ENCODE results near the gene SLC16A13. TPM values are rescaled to one million over a fixed set of nuclear protein-coding genes. Genes with fewer than 3 reads are reported as not detected.
A peak's percentile ranks its signal among the peaks of the same experiment; 100 is the strongest.
"Not testable (repeated sequence)": the region's sequence is repeated elsewhere in the genome, so short reads cannot be mapped to it uniquely, and the experiment has no call there.

The SLC16A13 gene
- total RNA-seq, 2 donors from 2014 or later: 11.7 to 19.1 TPM

GRCh38 chr17:7047566-7047965 is 11.8 kb downstream of the SLC16A13 start:
- H3K36me3 Mint-ChIP-seq: no peaks in the 10 kb centered on the region
- H3K4me1 Mint-ChIP-seq (ENCODE audit: low read depth in 2 of 2): peaks cover 18 to 25% of the 10 kb centered on the region in 2 donors
- H3K4me3 Mint-ChIP-seq: peak overlapping the region; percentile 86
- DNase-seq (ENCODE audit: low spot score) (no peak), ATAC-seq (peak in 1 of 2 donors; percentile 81)
- H3K27me3 Mint-ChIP-seq: peaks cover 0 to 5% of the 10 kb centered on the region in 2 donors
- H3K27ac Mint-ChIP-seq: peak overlapping the region in 1 of 2 donors; percentile 63
- H3K9me3 Mint-ChIP-seq: no peaks in the 10 kb centered on the region

- ATAC-seq (no peak), DNase-seq (ENCODE audit: low spot score) (no peak)
- peaks cover 18 to 19% of the 10 kb centered on the region in 2 donors for H3K4me1 Mint-ChIP-seq (ENCODE audit: low read depth in 2 of 2)
- H3K9me3 Mint-ChIP-seq: no peaks in the 10 kb centered on the region
- H3K27me3 Mint-ChIP-seq: peaks cover 0 to 8% of the 10 kb centered on the region in 2 donors
- H3K27ac Mint-ChIP-seq: no peak overlapping the region
- H3K36me3 Mint-ChIP-seq: no peaks in the 10 kb centered on the region
- H3K4me3 Mint-ChIP-seq: no peak overlapping the region
These were observed 13.2 kb downstream of the SLC16A13 start for GRCh38 chr17:7048968-7049367.

- not testable (repeated sequence) for H3K36me3 Mint-ChIP-seq; H3K4me3 Mint-ChIP-seq; DNase-seq (ENCODE audit: low spot score); ATAC-seq; H3K27me3 Mint-ChIP-seq; H3K27ac Mint-ChIP-seq; H3K9me3 Mint-ChIP-seq
- peaks cover 16 to 19% of the 10 kb centered on the region in 2 donors for H3K4me1 Mint-ChIP-seq (ENCODE audit: low read depth in 2 of 2)
These were observed 14.8 kb downstream of the SLC16A13 start for GRCh38 chr17:7050583-7050982.

- no peak overlapping the region for H3K27ac Mint-ChIP-seq
- H3K4me1 Mint-ChIP-seq (ENCODE audit: low read depth in 2 of 2): no peaks in the 10 kb centered on the region
- no peaks in the 10 kb centered on the region for H3K9me3 Mint-ChIP-seq
- H3K27me3 Mint-ChIP-seq: peaks cover 3 to 8% of the 10 kb centered on the region in 2 donors
- no peaks in the 10 kb centered on the region for H3K36me3 Mint-ChIP-seq
- ATAC-seq (no peak), DNase-seq (ENCODE audit: low spot score) (no peak)
- no peak overlapping the region for H3K4me3 Mint-ChIP-seq
These were observed 20.6 kb downstream of the SLC16A13 start for GRCh38 chr17:7056386-7056785.

GRCh38 chr17:7058831-7059447 is 23.1 kb downstream of the SLC16A13 start:
- Mint-ChIP-seq H3K4me1 (ENCODE audit: low read depth in 2 of 2) (peaks cover 0 to 2% of the 10 kb centered on the region in 2 donors), H3K27me3 (peaks cover 4 to 21% of the 10 kb centered on the region in 2 donors), H3K36me3 (no peaks in the 10 kb centered on the region), H3K9me3 (no peaks in the 10 kb centered on the region), H3K4me3 (no peak overlapping the region), H3K27ac (no peak overlapping the region)
- DNase-seq (ENCODE audit: low spot score) (no peak), ATAC-seq (no peak)

GRCh38 chr17:7060165-7060891 is 24.5 kb downstream of the SLC16A13 start:
- Mint-ChIP-seq H3K27ac (peak overlapping the region in 1 of 2 donors; percentile 16), H3K36me3 (no peaks in the 10 kb centered on the region), H3K27me3 (peaks cover 4 to 22% of the 10 kb centered on the region in 2 donors), H3K4me1 (ENCODE audit: low read depth in 2 of 2) (peaks cover 0 to 2% of the 10 kb centered on the region in 2 donors), H3K9me3 (no peaks in the 10 kb centered on the region), H3K4me3 (no peak overlapping the region)
- ATAC-seq (no peak), DNase-seq (ENCODE audit: low spot score) (no peak)

- ATAC-seq (no peak), DNase-seq (ENCODE audit: low spot score) (no peak)
- Mint-ChIP-seq H3K4me3 (no peak overlapping the region), H3K27ac (no peak overlapping the region), H3K9me3 (peaks cover 8% of the 10 kb centered on the region), H3K4me1 (ENCODE audit: low read depth in 2 of 2) (peaks cover 0 to 2% of the 10 kb centered on the region in 2 donors), H3K36me3 (peaks cover 7% of the 10 kb centered on the region), H3K27me3 (peaks cover 4 to 21% of the 10 kb centered on the region in 2 donors)
These were observed 27.8 kb downstream of the SLC16A13 start for GRCh38 chr17:7063518-7064094.

- Mint-ChIP-seq H3K4me1 (ENCODE audit: low read depth in 2 of 2) (peaks cover 0 to 2% of the 10 kb centered on the region in 2 donors), H3K27me3 (peaks cover 4 to 14% of the 10 kb centered on the region in 2 donors), H3K9me3 (peaks cover 12% of the 10 kb centered on the region), H3K27ac (no peak overlapping the region), H3K4me3 (no peak overlapping the region), H3K36me3 (peaks cover 10% of the 10 kb centered on the region)
- ATAC-seq (no peak), DNase-seq (ENCODE audit: low spot score) (no peak)
These were observed 28.4 kb downstream of the SLC16A13 start for GRCh38 chr17:7064261-7064660.

- H3K27ac Mint-ChIP-seq: no peak overlapping the region
- no peak for DNase-seq (ENCODE audit: low spot score)
- H3K4me1 Mint-ChIP-seq (ENCODE audit: low read depth in 2 of 2): peaks cover 0 to 2% of the 10 kb centered on the region in 2 donors
- H3K4me3 Mint-ChIP-seq: no peak overlapping the region
- no peak for ATAC-seq
- H3K36me3 Mint-ChIP-seq: peaks cover 10% of the 10 kb centered on the region
- peaks cover 4 to 14% of the 10 kb centered on the region in 2 donors for H3K27me3 Mint-ChIP-seq
- peaks cover 12% of the 10 kb centered on the region for H3K9me3 Mint-ChIP-seq
These were observed 31.4 kb downstream of the SLC16A13 start for GRCh38 chr17:7067198-7067597.

GRCh38 chr17:7068268-7068667 is 32.5 kb downstream of the SLC16A13 start:
- no peak overlapping the region for H3K27ac Mint-ChIP-seq
- peaks cover 12% of the 10 kb centered on the region for H3K9me3 Mint-ChIP-seq
- H3K36me3 Mint-ChIP-seq: peaks cover 10% of the 10 kb centered on the region
- H3K27me3 Mint-ChIP-seq: peaks cover 4 to 8% of the 10 kb centered on the region in 2 donors
- H3K4me3 Mint-ChIP-seq: no peak overlapping the region
- DNase-seq (ENCODE audit: low spot score): no peak
- H3K4me1 Mint-ChIP-seq (ENCODE audit: low read depth in 2 of 2): peaks cover 0 to 2% of the 10 kb centered on the region in 2 donors
- no peak for ATAC-seq

GRCh38 chr17:7070712-7071111 is 34.9 kb downstream of the SLC16A13 start:
- Mint-ChIP-seq H3K27me3 (no peaks in the 10 kb centered on the region), H3K4me1 (ENCODE audit: low read depth in 2 of 2) (peaks cover 0 to 3% of the 10 kb centered on the region in 2 donors), H3K9me3 (peaks cover 12% of the 10 kb centered on the region), H3K27ac (no peak overlapping the region), H3K4me3 (no peak overlapping the region), H3K36me3 (peaks cover 10% of the 10 kb centered on the region)
- peak in 1 of 2 donors; percentile 13 for ATAC-seq
- no peak for DNase-seq (ENCODE audit: low spot score)

GRCh38 chr17:7072406-7072805 is 36.6 kb downstream of the SLC16A13 start:
- H3K4me1 Mint-ChIP-seq (ENCODE audit: low read depth in 2 of 2): peaks cover 4 to 7% of the 10 kb centered on the region in 2 donors
- H3K27ac Mint-ChIP-seq: no peak overlapping the region
- no peaks in the 10 kb centered on the region for H3K27me3 Mint-ChIP-seq
- H3K36me3 Mint-ChIP-seq: peaks cover 10% of the 10 kb centered on the region
- peaks cover 9% of the 10 kb centered on the region for H3K9me3 Mint-ChIP-seq
- ATAC-seq (no peak), DNase-seq (ENCODE audit: low spot score) (no peak)
- H3K4me3 Mint-ChIP-seq: no peak overlapping the region

- Mint-ChIP-seq H3K4me1 (ENCODE audit: low read depth in 2 of 2) (peaks cover 4 to 13% of the 10 kb centered on the region in 2 donors), H3K9me3 (no peaks in the 10 kb centered on the region), H3K36me3 (no peaks in the 10 kb centered on the region), H3K27me3 (no peaks in the 10 kb centered on the region), H3K4me3 (no peak overlapping the region), H3K27ac (no peak overlapping the region)
- no peak for DNase-seq (ENCODE audit: low spot score)
- ATAC-seq: no peak
These were observed 39.1 kb downstream of the SLC16A13 start for GRCh38 chr17:7074931-7075330.

Data from natural killer cell treated with Interleukin-12 subunit alpha and Interleukin-12 subunit beta and Interleukin-15 and Interleukin-18, amount 100 ng/mL, for 72 hours (primary cell).